Kidney (tissue), 14 donors: ENCODE results near the gene POLR3E. TPM values are rescaled to one million over a fixed set of nuclear protein-coding genes. Genes with fewer than 3 reads are reported as not detected.

Source experiments
- DNase-seq, 5 donors: peaks; one replicate each; pipeline ENCODE4 v3.0.0-alpha.2; 2013 to 2020
- FAIRE-seq: peaks from 2 replicates; lab custom pipeline; 2012; peaks lifted over from hg19 to GRCh38; lab: Jason Lieb, UNC
- H3K27ac ChIP-seq, 2 donors: one replicate each; pipeline ENCODE4 v1.7.0; 2013; ENCODE audit warnings: low read depth in 2 of 2, low read length in 2 of 2, inconsistent platforms in 1 of 2
- H3K27me3 ChIP-seq: one replicate; pipeline ENCODE4 v1.7.1; 2013; ENCODE audit warnings: low read length, inconsistent platforms; ENCODE audit not compliant: control insufficient read depth, insufficient read depth
- H3K36me3 ChIP-seq, 3 donors: one replicate each; pipeline versions ENCODE4 v1.7.0 to v1.7.1; 2013; ENCODE audit warnings: low read length in 3 of 3, control low read depth in 1 of 3, inconsistent platforms in 1 of 3; ENCODE audit not compliant: insufficient read depth in 3 of 3, control insufficient read depth in 2 of 3
- H3K4me1 ChIP-seq, 3 donors: one replicate each; pipeline versions ENCODE4 v1.7.0 to v1.7.1; 2013; ENCODE audit warnings: low read length in 3 of 3, inconsistent platforms in 1 of 3, low read depth in 1 of 3; ENCODE audit not compliant: control insufficient read depth in 2 of 3, insufficient read depth in 2 of 3
- H3K4me3 ChIP-seq, 3 donors: one replicate each; pipeline versions ENCODE4 v1.7.0 to v1.8.1; 2013; ENCODE audit warnings: low read length in 3 of 3, control low read depth in 1 of 3, inconsistent platforms in 1 of 3
- H3K9ac ChIP-seq, 3 donors: one replicate each; pipeline versions ENCODE4 v1.7.0 to v1.7.1; 2013; ENCODE audit warnings: low read length in 3 of 3, control low read depth in 1 of 3, inconsistent platforms in 1 of 3
- H3K9me3 ChIP-seq, 3 donors: one replicate each; pipeline versions ENCODE4 v1.7.0 to v1.7.1; 2013; ENCODE audit warnings: low read length in 3 of 3, control low read depth in 1 of 3, inconsistent platforms in 1 of 3; ENCODE audit not compliant: control insufficient read depth in 2 of 3, insufficient read depth in 1 of 3
- CTCF ChIP-seq: IDR thresholded peaks from 3 replicates; pipeline ENCODE4 v1.5.1; 2012; ENCODE audit warnings: mild to moderate bottlenecking, moderate library complexity, borderline replicate concordance; ENCODE audit not compliant: insufficient read depth; ENCODE audit errors: extremely low read depth
- intact Hi-C: fragments of 100-400 bp; cut with DNase I; formaldehyde crosslinking; loops from one replicate; pipeline ENCODE4 v1.11.1; 2022
- polyA plus RNA-seq: library from polyadenylated mRNA; stranded (reverse); fragments of 350-450 nt; fragmentation: Illumina TruSeq; extraction: RNeasy Lipid Tissue Mini Kit (QIAGEN cat#74804); gene quantifications from one replicate; pipeline ENCODE4 v1.2.3, GENCODE V29; 2014; ENCODE audit warnings: low read depth, low replicate concordance; ENCODE audit not compliant: insufficient read depth
- total RNA-seq: library from RNA; stranded (reverse); fragmentation: NEBNext Ultra II Directional; extraction: Animal tissue kit (Norgen Biotek cat#: 25700); gene quantifications from one replicate; pipeline ENCODE4 v1.2.1, GENCODE V29; 2021
- donor health status: control.
- donor health status: control.
- donor health status: control.
- donor health status: control.
- donor health status: control.
- donor health status: DM: yes; HTN: yes; CAD: no.
- donor health status: Normal renal cell carcinoma (clear cell type).

The POLR3E gene
- total and polyA plus RNA-seq, 2 donors from 2014 or later: 21.3 to 41.4 TPM

GRCh38 chr16:22337849-22338635 is 40.8 kb downstream of the POLR3E start:
- Histone ChIP-seq H3K4me3 (no peak overlapping the region), H3K36me3 (peaks cover 2 to 26% (median 12%) of the 10 kb centered on the region in 3 donors), H3K27ac (no peak overlapping the region), H3K9me3 (peaks cover 2 to 9% (median 3%) of the 10 kb centered on the region in 3 donors), H3K27me3 (no peaks in the 10 kb centered on the region), H3K9ac (no peak overlapping the region), H3K4me1 (peaks cover 0 to 2% (median 0%) of the 10 kb centered on the region in 3 donors)
- DNase-seq (no peak), FAIRE-seq (no peak)
- intact Hi-C loops: no loop called here
- no peak for TF ChIP-seq CTCF

- H3K9ac ChIP-seq: no peak overlapping the region
- no peak for TF ChIP-seq CTCF
- H3K4me1 ChIP-seq: no peaks in the 10 kb centered on the region
- intact Hi-C loops: no loop called here
- H3K27me3 ChIP-seq: no peaks in the 10 kb centered on the region
- no peak for DNase-seq
- H3K9me3 ChIP-seq: peaks cover 2 to 9% (median 3%) of the 10 kb centered on the region in 3 donors
- no peak for FAIRE-seq
- no peak overlapping the region for H3K4me3 ChIP-seq
- H3K27ac ChIP-seq: no peak overlapping the region
- H3K36me3 ChIP-seq: peaks cover 0 to 12% (median 3%) of the 10 kb centered on the region in 3 donors
Observed at GRCh38 chr16:22340945-22341344, 43.7 kb downstream of the POLR3E start.

GRCh38 chr16:22342082-22342481 is 44.9 kb downstream of the POLR3E start:
- peaks cover 3 to 14% (median 5%) of the 10 kb centered on the region in 3 donors for H3K36me3 ChIP-seq
- H3K27ac ChIP-seq: no peak overlapping the region
- no peak overlapping the region for H3K4me3 ChIP-seq
- peaks cover 0 to 2% (median 0%) of the 10 kb centered on the region in 3 donors for H3K4me1 ChIP-seq
- intact Hi-C loops: no loop called here
- no peak overlapping the region for H3K9ac ChIP-seq
- FAIRE-seq (no peak), DNase-seq (no peak)
- H3K27me3 ChIP-seq: no peaks in the 10 kb centered on the region
- TF ChIP-seq CTCF: no peak
- H3K9me3 ChIP-seq: peaks cover under 1 to 2% (median 2%) of the 10 kb centered on the region in 3 donors
